SK-N-SH (cell line): ENCODE results near the gene TP53AIP1. TPM values are rescaled to one million over a fixed set of nuclear protein-coding genes. Genes with fewer than 3 reads are reported as not detected.

Experiments
- CTCF ChIA-PET: fragments of 300-600, 350-600 bp; formaldehyde crosslinking; extraction: SDS; loops from one replicate; lab custom pipeline; 2021; lab: Yijun Ruan, JAX
- POLR2A ChIA-PET: fragments of 350-600 bp; sonication (Branson Sonifier 250); formaldehyde crosslinking; extraction: SDS; loops from one replicate; lab custom pipeline; 2020; ENCODE audit warnings: antibody characterized with exemption, inconsistent platforms; lab: Yijun Ruan, JAX
- DNase-seq: peaks from one replicate; pipeline ENCODE4 v3.0.0; 2012
- H2AFZ ChIP-seq: fragments of 200-600 bp; sonication (generic); 2 replicates; pipeline ENCODE4 v1.8.1; 2016; ENCODE audit warnings: antibody characterized with exemption, mild to moderate bottlenecking, low read depth
- H3F3A ChIP-seq: fragments of 200-600 bp; sonication (generic); replicated peaks from 2 replicates; pipeline ENCODE3; 2016; ENCODE audit warnings: antibody characterized with exemption, mild to moderate bottlenecking; ENCODE audit not compliant: insufficient read depth
- H3K27ac ChIP-seq, 2 experiments: fragments of 200-500 bp in 1 of 2; fragments of 200-600 bp in 1 of 2; sonication (Bioruptor generic) in 1 of 2; sonication (generic), shearing (Covaris generic) in 1 of 2; 2 replicates each; pipeline versions ENCODE4 v1.5.1 to v1.6.1; 2014 to 2016; ENCODE audit warnings: low read depth in 2 of 2, inconsistent platforms in 1 of 2, low read length in 1 of 2, mild to moderate bottlenecking in 1 of 2, mixed read lengths in 1 of 2
- H3K27me3 ChIP-seq: fragments of 200-600 bp; sonication (generic), shearing (Covaris generic); 2 replicates; pipeline ENCODE4 v1.6.1; 2016; ENCODE audit warnings: mixed run types; ENCODE audit not compliant: insufficient read depth
- H3K36me3 ChIP-seq, 2 experiments: fragments of 200-500 bp in 1 of 2; fragments of 200-600 bp in 1 of 2; sonication (Bioruptor generic) in 1 of 2; sonication (generic) in 1 of 2; replicated peaks in 1 of 2; 2 replicates each; pipeline versions ENCODE3 to v1.5.1; 2014 to 2016; ENCODE audit warnings: low read length in 1 of 2, mild to moderate bottlenecking in 1 of 2; ENCODE audit not compliant: insufficient read depth in 2 of 2, control insufficient read depth in 1 of 2
- H3K4me1 ChIP-seq, 2 experiments: fragments of 200-500 bp in 1 of 2; fragments of 200-600 bp in 1 of 2; sonication (Bioruptor generic) in 1 of 2; sonication (generic), shearing (Covaris generic) in 1 of 2; 2 replicates each; pipeline versions ENCODE4 v1.5.1 to v1.6.1; 2014 to 2016; ENCODE audit warnings: low read depth in 1 of 2, low read length in 1 of 2, mixed run types in 1 of 2; ENCODE audit not compliant: insufficient read depth in 2 of 2, control insufficient read depth in 1 of 2
- H3K4me2 ChIP-seq: fragments of 200-600 bp; sonication (generic), shearing (Covaris generic); 2 replicates; pipeline ENCODE4 v1.6.1; 2017; ENCODE audit warnings: mixed run types
- H3K4me3 ChIP-seq, 2 experiments: fragments of 200-500 bp in 1 of 2; fragments of 200-600 bp in 1 of 2; sonication (Bioruptor generic) in 1 of 2; sonication (generic), shearing (Covaris generic) in 1 of 2; 2 replicates each; pipeline versions ENCODE4 v1.5.1 to v1.8.1; 2014 to 2016; ENCODE audit warnings: low read depth in 2 of 2, inconsistent platforms in 1 of 2, low read length in 1 of 2, mild to moderate bottlenecking in 1 of 2, mixed read lengths in 1 of 2, moderate library complexity in 1 of 2
- H3K79me2 ChIP-seq: fragments of 200-600 bp; sonication (generic); 2 replicates; pipeline ENCODE4 v1.8.1; 2017; ENCODE audit warnings: mild to moderate bottlenecking; ENCODE audit not compliant: insufficient read depth
- H3K9ac ChIP-seq: fragments of 200-600 bp; sonication (generic); 2 replicates; pipeline ENCODE4 v1.6.1; 2017; ENCODE audit warnings: mixed run types
- H3K9me2 ChIP-seq: fragments of 200-600 bp; sonication (generic); 2 replicates; pipeline ENCODE4 v1.6.1; 2017; ENCODE audit warnings: mixed run types
- H3K9me3 ChIP-seq: fragments of 200-600 bp; sonication (generic); 2 replicates; pipeline ENCODE4 v1.6.1; 2017; ENCODE audit warnings: mixed run types, mild to moderate bottlenecking, moderate library complexity
- H4K20me1 ChIP-seq: fragments of 200-600 bp; sonication (generic); 2 replicates; pipeline ENCODE4 v1.6.1; 2017; ENCODE audit warnings: mild to moderate bottlenecking, mixed run types; ENCODE audit not compliant: insufficient read depth
- ELF1 ChIP-seq: IDR thresholded peaks from 2 replicates; pipeline ENCODE4 v1.4.0; 2012
- EP300 ChIP-seq, 2 experiments: IDR thresholded peaks; 2 replicates each; pipeline versions ENCODE4 v1.4.0 to v1.6.1; 2012; ENCODE audit warnings: borderline replicate concordance in 1 of 2, low read depth in 1 of 2, low read length in 1 of 2
- FOXJ3 ChIP-seq: sonication (generic); formaldehyde crosslinking; IDR thresholded peaks from 2 replicates; pipeline ENCODE4 v1.5.1; 2020; ENCODE audit warnings: mild to moderate bottlenecking, missing genetic modification reagents
- FOXM1 ChIP-seq: IDR thresholded peaks from 2 replicates; pipeline ENCODE4 v1.4.0; 2012; ENCODE audit warnings: low read depth, mild to moderate bottlenecking
- GATA2 ChIP-seq: sonication (generic); formaldehyde crosslinking; IDR thresholded peaks from 2 replicates; pipeline ENCODE4 v1.5.0; 2020; ENCODE audit warnings: mild to moderate bottlenecking, missing genetic modification reagents
- JUND ChIP-seq: IDR thresholded peaks from 2 replicates; pipeline ENCODE4 v1.4.0; 2012
- MXI1 ChIP-seq: IDR thresholded peaks from 2 replicates; pipeline ENCODE4 v1.6.1; 2012; ENCODE audit warnings: mild to moderate bottlenecking, low read depth, low read length, improper control_type of control experiment
- NFIC ChIP-seq: IDR thresholded peaks from 2 replicates; pipeline ENCODE4 v1.4.0; 2012; ENCODE audit warnings: borderline replicate concordance
- NRF1 ChIP-seq: IDR thresholded peaks from 2 replicates; pipeline ENCODE4 v1.6.1; 2012; ENCODE audit warnings: low read depth, mild to moderate bottlenecking, low read length
- RCOR1 ChIP-seq: fragments of 150-350 bp; IDR thresholded peaks from 2 replicates; pipeline ENCODE4 v1.6.1; 2017; ENCODE audit warnings: antibody characterized with exemption, low read length
- SIN3A ChIP-seq: IDR thresholded peaks from 2 replicates; pipeline ENCODE4 v1.6.1; 2012; ENCODE audit warnings: low read depth, mild to moderate bottlenecking, low read length, moderate library complexity, borderline replicate concordance
- TCF12 ChIP-seq: IDR thresholded peaks from 2 replicates; pipeline ENCODE4 v1.4.0; 2012
- TEAD4 ChIP-seq: IDR thresholded peaks from 2 replicates; pipeline ENCODE4 v1.4.0; 2012; ENCODE audit warnings: mild to moderate bottlenecking, borderline replicate concordance; ENCODE audit not compliant: insufficient read depth
- YY1 ChIP-seq: IDR thresholded peaks from 2 replicates; pipeline ENCODE4 v1.4.0; 2012; ENCODE audit warnings: low read depth, mild to moderate bottlenecking
- WGBS: methylation state at CpG from one replicate; pipeline ENCODE4 v1.1.6; 2017; ENCODE audit warnings: low lambda C conversion rate; 5-methylcytosine and 5-hydroxymethylcytosine counted together
- polyA plus RNA-seq, 3 experiments: library from polyadenylated mRNA; depleted of rRNA; stranded (reverse); fragments of >200 nt; gene quantifications; 2 replicates each; pipeline ENCODE4 v1.2.3, GENCODE V29; 2012
- TF ChIP-seq, protein P1 (sequence below): IDR thresholded peaks from 2 replicates; pipeline ENCODE4 v1.4.0; 2012; ENCODE audit warnings: low read depth, borderline replicate concordance

The TP53AIP1 gene
- polyA plus RNA-seq, 1 of the 3 experiments (the other 2 are of a cell fraction) = 0.05 TPM

DNA sequence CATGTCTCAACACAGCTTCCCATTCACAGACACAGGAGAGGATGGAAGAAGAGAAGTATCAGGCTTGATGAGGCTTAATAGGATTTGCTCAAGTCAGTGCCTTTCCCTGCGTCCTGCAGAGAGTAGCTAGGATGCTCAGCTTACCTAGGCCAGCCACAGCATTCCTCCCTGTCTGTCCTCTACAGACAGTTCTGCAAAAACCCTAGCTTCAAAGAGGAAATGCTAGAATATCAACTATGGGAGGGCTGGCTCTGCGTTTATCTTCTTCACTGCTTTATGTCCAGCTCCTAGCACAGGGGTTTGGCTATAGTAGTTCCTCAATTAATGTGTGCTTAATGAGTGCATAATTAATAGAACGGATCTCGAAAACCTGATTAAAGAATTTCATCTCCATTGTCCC, 35.1 kb downstream of the TP53AIP1 start:
- no peak overlapping the region for H2AFZ ChIP-seq
- H3K9me2 ChIP-seq = no peaks in the 10 kb centered on the region
- no peaks in the 10 kb centered on the region for H3K9me3 ChIP-seq
- no peaks in the 10 kb centered on the region for H3K27me3 ChIP-seq
- H3K79me2 ChIP-seq = no peaks in the 10 kb centered on the region
- TF ChIP-seq FOXM1 = no peak
- no peak for TF ChIP-seq ELF1
- TF ChIP-seq, protein P1, sequence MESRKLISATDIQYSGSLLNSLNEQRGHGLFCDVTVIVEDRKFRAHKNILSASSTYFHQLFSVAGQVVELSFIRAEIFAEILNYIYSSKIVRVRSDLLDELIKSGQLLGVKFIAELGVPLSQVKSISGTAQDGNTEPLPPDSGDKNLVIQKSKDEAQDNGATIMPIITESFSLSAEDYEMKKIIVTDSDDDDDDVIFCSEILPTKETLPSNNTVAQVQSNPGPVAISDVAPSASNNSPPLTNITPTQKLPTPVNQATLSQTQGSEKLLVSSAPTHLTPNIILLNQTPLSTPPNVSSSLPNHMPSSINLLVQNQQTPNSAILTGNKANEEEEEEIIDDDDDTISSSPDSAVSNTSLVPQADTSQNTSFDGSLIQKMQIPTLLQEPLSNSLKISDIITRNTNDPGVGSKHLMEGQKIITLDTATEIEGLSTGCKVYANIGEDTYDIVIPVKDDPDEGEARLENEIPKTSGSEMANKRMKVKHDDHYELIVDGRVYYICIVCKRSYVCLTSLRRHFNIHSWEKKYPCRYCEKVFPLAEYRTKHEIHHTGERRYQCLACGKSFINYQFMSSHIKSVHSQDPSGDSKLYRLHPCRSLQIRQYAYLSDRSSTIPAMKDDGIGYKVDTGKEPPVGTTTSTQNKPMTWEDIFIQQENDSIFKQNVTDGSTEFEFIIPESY = no peak
- no peak overlapping the region for H3K4me2 ChIP-seq
- H3K27ac ChIP-seq = no peak overlapping the region
- no peaks in the 10 kb centered on the region for H3K36me3 ChIP-seq
- peaks cover 5% of the 10 kb centered on the region for H3F3A ChIP-seq
- no peaks in the 10 kb centered on the region for H4K20me1 ChIP-seq
- DNase-seq = no peak
- CTCF ChIA-PET = interaction anchor here (0.7 to 13.6 kb wide), 5 partner anchors 18 to 55 kb away, joined by 3 to 201 read pairs (median 3); partner anchors contain the start of gene KCNJ5
- H3K4me1 ChIP-seq = peaks cover 16 to 26% of the 10 kb centered on the region in 2 experiments; a peak in 3 of 4 replicates
- no peak overlapping the region for H3K4me3 ChIP-seq
- WGBS = 87% methylated on average over 4 of the region's 4 CpGs
- no peak overlapping the region for H3K9ac ChIP-seq
- POLR2A ChIA-PET = no interaction called here

DNA sequence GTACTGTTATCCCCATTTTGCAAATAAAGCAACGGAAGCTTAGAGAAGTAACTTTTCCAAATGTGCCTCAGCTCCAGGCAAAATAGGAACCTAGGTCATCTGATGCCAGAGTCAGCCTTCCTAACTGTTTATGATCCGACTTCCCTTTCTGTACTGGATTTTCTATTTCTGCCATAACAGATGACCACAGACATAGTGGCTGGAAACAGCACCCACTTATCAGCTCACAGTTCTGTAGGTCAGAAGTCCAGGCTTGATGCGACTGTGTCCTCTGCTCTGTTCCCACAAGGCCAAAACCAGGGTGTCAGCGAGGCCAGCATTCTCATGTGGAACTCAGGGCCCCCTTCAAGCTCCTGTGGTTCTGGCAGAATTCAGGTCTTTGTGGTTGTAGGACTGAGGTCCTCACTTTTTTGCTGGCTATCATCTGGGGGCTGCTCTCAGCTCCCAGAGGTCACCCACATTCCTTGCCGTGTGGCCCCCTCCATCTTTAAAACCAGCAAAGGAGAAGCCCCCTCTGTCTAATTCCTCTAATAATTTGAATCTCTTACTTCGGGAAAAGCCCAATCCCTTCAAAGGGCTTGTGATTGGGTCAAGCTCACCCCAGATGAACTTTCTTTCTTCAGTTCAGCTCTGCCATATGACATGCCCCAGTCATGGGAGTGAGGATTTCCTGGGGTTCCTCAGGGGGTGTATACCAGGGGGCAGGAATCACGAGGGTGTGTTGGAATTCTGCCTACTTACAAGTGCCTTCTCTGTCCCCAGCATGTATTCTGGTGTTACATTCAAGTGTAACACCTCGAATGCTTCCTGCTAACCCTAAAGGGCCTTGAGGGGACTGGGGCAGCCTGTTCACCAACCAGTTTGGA, 36.3 kb downstream of the TP53AIP1 start:
- Histone ChIP-seq H3K9me2 (no peaks in the 10 kb centered on the region), H4K20me1 (no peaks in the 10 kb centered on the region), H3K27ac (no peak overlapping the region), H3K9ac (no peak overlapping the region), H2AFZ (no peak overlapping the region), H3F3A (peaks cover 5% of the 10 kb centered on the region), H3K4me3 (peak overlapping the region in 1 of 2 experiments; percentile 12; a peak in 2 of 4 replicates), H3K9me3 (no peaks in the 10 kb centered on the region), H3K27me3 (no peaks in the 10 kb centered on the region), H3K4me1 (peaks cover 16 to 26% of the 10 kb centered on the region in 2 experiments; a peak in 3 of 4 replicates), H3K4me2 (no peak overlapping the region), H3K36me3 (no peaks in the 10 kb centered on the region), H3K79me2 (no peaks in the 10 kb centered on the region)
- 94% methylated on average over 7 of the region's 8 CpGs for WGBS
- ChIA-PET CTCF (interaction anchor here (0.9 to 13.6 kb wide), 7 partner anchors 13 to 901 kb away, joined by 3 to 201 read pairs (median 5); partner anchors contain the start of genes KCNJ5 and TP53AIP1), POLR2A (interaction anchor here (0.6 kb wide), 1 partner anchor 44 kb away, joined by 4 read pairs; no protein-coding TSS in a partner anchor)
- DNase-seq = no peak
- TF ChIP-seq EP300 (IDR thresholded peaks at IDR 0.05; ENCODE audit: borderline replicate concordance in 1 of 2, low read depth in 1 of 2, low read length in 1 of 2) = no peak
- no peak for TF ChIP-seq TCF12
- no peak for TF ChIP-seq RCOR1
- no peak for TF ChIP-seq JUND
- no peak for TF ChIP-seq TEAD4
- no peak for TF ChIP-seq NRF1
- no peak for TF ChIP-seq NFIC
- no peak for TF ChIP-seq YY1
- no peak for TF ChIP-seq ELF1
- no peak for TF ChIP-seq MXI1
- TF ChIP-seq GATA2 (CRISPR knock-in tag) = no peak
- TF ChIP-seq FOXJ3 = no peak
- no peak for TF ChIP-seq SIN3A
